ENCODE data around the gene KCNQ5.

The KCNQ5 gene

GRCh38 chr6:72712910-72713309 lies 91.0 kb downstream of the KCNQ5 start:
- no peak for DNase-seq (ENCODE audit: low spot score)
- TF ChIP-seq, protein P1, sequence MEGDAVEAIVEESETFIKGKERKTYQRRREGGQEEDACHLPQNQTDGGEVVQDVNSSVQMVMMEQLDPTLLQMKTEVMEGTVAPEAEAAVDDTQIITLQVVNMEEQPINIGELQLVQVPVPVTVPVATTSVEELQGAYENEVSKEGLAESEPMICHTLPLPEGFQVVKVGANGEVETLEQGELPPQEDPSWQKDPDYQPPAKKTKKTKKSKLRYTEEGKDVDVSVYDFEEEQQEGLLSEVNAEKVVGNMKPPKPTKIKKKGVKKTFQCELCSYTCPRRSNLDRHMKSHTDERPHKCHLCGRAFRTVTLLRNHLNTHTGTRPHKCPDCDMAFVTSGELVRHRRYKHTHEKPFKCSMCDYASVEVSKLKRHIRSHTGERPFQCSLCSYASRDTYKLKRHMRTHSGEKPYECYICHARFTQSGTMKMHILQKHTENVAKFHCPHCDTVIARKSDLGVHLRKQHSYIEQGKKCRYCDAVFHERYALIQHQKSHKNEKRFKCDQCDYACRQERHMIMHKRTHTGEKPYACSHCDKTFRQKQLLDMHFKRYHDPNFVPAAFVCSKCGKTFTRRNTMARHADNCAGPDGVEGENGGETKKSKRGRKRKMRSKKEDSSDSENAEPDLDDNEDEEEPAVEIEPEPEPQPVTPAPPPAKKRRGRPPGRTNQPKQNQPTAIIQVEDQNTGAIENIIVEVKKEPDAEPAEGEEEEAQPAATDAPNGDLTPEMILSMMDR (IDR thresholded peaks at IDR 0.05; ENCODE audit: poor library complexity, severe bottlenecking) = no peak
- Histone ChIP-seq H3K36me3 (ENCODE audit: low read depth) (no peaks in the 10 kb centered on the region), H3K9me3 (ENCODE audit: severe bottlenecking) (no peaks in the 10 kb centered on the region), H3K27me3 (ENCODE audit: insufficient read depth, poor library complexity, severe bottlenecking) (no peaks in the 10 kb centered on the region), H3K4me1 (ENCODE audit: insufficient read depth, poor library complexity, severe bottlenecking) (no peaks in the 10 kb centered on the region), H3K27ac (ENCODE audit: poor library complexity, severe bottlenecking) (no peak overlapping the region), H3K4me3 (ENCODE audit: severe bottlenecking) (no peak overlapping the region)
- ATAC-seq (ENCODE audit: low read depth) = no peak

DNA sequence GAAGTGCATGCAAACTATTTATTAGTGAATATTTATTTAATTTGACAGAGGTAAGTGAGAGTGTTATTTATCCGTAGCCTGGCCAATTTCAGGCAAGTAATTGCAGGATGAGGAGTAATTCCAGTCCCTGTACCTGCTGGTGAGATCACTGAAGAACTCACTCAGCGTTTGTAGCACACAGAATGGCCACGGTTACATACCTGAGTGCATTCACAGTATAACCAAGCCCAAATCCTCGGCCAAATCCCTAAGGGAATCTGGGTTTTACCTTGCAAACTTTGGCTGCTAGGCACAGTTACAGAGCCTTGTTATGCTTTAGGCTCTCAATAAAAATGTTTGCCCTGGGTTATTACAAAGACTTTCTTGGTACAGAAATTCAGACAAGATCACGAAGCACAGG lies 93.3 kb downstream of the KCNQ5 start:
- DNase-seq (ENCODE audit: low spot score) = no peak
- TF ChIP-seq, protein P1 (IDR thresholded peaks at IDR 0.05; ENCODE audit: poor library complexity, severe bottlenecking) = no peak
- ATAC-seq (ENCODE audit: low read depth) = no peak
- H3K27me3 ChIP-seq (ENCODE audit: insufficient read depth, poor library complexity, severe bottlenecking) = no peaks in the 10 kb centered on the region
- no peaks in the 10 kb centered on the region for H3K36me3 ChIP-seq (ENCODE audit: low read depth)
- no peak overlapping the region for H3K4me3 ChIP-seq (ENCODE audit: severe bottlenecking)
- no peaks in the 10 kb centered on the region for H3K4me1 ChIP-seq (ENCODE audit: insufficient read depth, poor library complexity, severe bottlenecking)
- H3K27ac ChIP-seq (ENCODE audit: poor library complexity, severe bottlenecking) = no peak overlapping the region
- H3K9me3 ChIP-seq (ENCODE audit: severe bottlenecking) = no peaks in the 10 kb centered on the region

DNA sequence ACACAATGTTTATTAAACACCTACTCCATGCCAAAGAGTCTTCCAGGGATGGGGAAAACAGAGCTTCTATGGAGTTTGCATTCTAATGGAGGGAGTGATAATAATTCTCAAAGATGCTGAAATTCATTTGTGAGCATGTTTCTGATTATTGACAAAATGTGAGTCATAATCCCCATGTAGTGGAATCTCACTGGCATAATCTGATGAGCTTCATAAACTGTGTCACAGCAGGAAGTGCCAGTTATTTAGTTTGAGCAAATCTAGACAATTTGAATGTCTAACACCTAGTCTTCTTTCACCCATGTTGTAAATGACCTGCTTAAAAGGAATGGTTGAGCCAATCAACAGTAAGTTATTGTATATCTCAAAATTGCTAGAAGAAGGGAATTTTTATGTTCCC lies 95.1 kb downstream of the KCNQ5 start:
- H3K4me3 ChIP-seq (ENCODE audit: severe bottlenecking) = no peak overlapping the region
- H3K27me3 ChIP-seq (ENCODE audit: insufficient read depth, poor library complexity, severe bottlenecking) = no peaks in the 10 kb centered on the region
- TF ChIP-seq, protein P1 (IDR thresholded peaks at IDR 0.05; ENCODE audit: poor library complexity, severe bottlenecking) = no peak
- H3K27ac ChIP-seq (ENCODE audit: poor library complexity, severe bottlenecking) = no peak overlapping the region
- H3K36me3 ChIP-seq (ENCODE audit: low read depth) = no peaks in the 10 kb centered on the region
- no peaks in the 10 kb centered on the region for H3K4me1 ChIP-seq (ENCODE audit: insufficient read depth, poor library complexity, severe bottlenecking)
- H3K9me3 ChIP-seq (ENCODE audit: severe bottlenecking) = no peaks in the 10 kb centered on the region
- DNase-seq (ENCODE audit: low spot score) (no peak), ATAC-seq (ENCODE audit: low read depth) (no peak)

- H3K9me3 ChIP-seq (ENCODE audit: severe bottlenecking) = no peaks in the 10 kb centered on the region
- TF ChIP-seq, protein P1 (IDR thresholded peaks at IDR 0.05; ENCODE audit: poor library complexity, severe bottlenecking) = no peak
- no peaks in the 10 kb centered on the region for H3K4me1 ChIP-seq (ENCODE audit: insufficient read depth, poor library complexity, severe bottlenecking)
- H3K27me3 ChIP-seq (ENCODE audit: insufficient read depth, poor library complexity, severe bottlenecking) = no peaks in the 10 kb centered on the region
- ATAC-seq (ENCODE audit: low read depth) (no peak), DNase-seq (ENCODE audit: low spot score) (no peak)
- no peak overlapping the region for H3K27ac ChIP-seq (ENCODE audit: poor library complexity, severe bottlenecking)
- H3K36me3 ChIP-seq (ENCODE audit: low read depth) = no peaks in the 10 kb centered on the region
- no peak overlapping the region for H3K4me3 ChIP-seq (ENCODE audit: severe bottlenecking)
These were observed 98.6 kb downstream of the KCNQ5 start for GRCh38 chr6:72720464-72720863.

DNA sequence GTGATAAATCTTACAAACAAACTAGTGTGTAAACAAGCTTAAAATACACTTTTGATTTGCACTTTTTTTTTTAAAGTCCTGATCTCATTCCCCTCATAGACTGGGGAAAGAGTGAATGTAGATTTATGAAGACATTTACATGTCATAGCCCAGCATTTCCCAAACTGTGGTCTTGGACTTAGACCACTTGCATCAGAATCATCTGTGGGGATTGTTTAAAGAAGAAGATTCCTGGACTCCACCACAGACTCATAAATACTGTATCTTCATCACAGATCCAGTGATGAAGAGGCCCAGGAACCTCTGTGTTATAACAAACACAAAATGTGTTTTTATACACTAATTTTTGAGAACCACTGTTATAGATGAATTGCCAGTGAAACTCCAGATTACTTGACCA lies 99.5 kb downstream of the KCNQ5 start:
- H3K4me3 ChIP-seq (ENCODE audit: severe bottlenecking) = no peak overlapping the region
- no peaks in the 10 kb centered on the region for H3K27me3 ChIP-seq (ENCODE audit: insufficient read depth, poor library complexity, severe bottlenecking)
- H3K36me3 ChIP-seq (ENCODE audit: low read depth) = no peaks in the 10 kb centered on the region
- no peaks in the 10 kb centered on the region for H3K4me1 ChIP-seq (ENCODE audit: insufficient read depth, poor library complexity, severe bottlenecking)
- no peak for ATAC-seq (ENCODE audit: low read depth)
- no peak overlapping the region for H3K27ac ChIP-seq (ENCODE audit: poor library complexity, severe bottlenecking)
- no peak for DNase-seq (ENCODE audit: low spot score)
- TF ChIP-seq, protein P1 (IDR thresholded peaks at IDR 0.05; ENCODE audit: poor library complexity, severe bottlenecking) = no peak
- no peaks in the 10 kb centered on the region for H3K9me3 ChIP-seq (ENCODE audit: severe bottlenecking)

Measured in RWPE2 (cell line).